Liver (tissue), 9 donors: Measurements from ENCODE around the gene DMC1. TPM values are rescaled to one million over a fixed set of nuclear protein-coding genes. Genes with fewer than 3 reads are reported as not detected.

Source experiments
- DNase-seq: peaks from one replicate; pipeline ENCODE4 v3.0.0-alpha.2; 2017; ENCODE audit warnings: low spot score
- H3K27ac ChIP-seq, 2 donors: one replicate each; pipeline ENCODE4 v1.7.0; 2013; ENCODE audit warnings: inconsistent platforms in 2 of 2, low read length in 2 of 2, control low read depth in 1 of 2, low read depth in 1 of 2, mild to moderate bottlenecking in 1 of 2
- H3K27me3 ChIP-seq, 4 donors: one replicate each; pipeline versions ENCODE4 v1.6.1 to v1.7.0; 2013; ENCODE audit warnings: low read length in 3 of 4, inconsistent platforms in 1 of 4, mild to moderate bottlenecking in 1 of 4, moderate library complexity in 1 of 4; ENCODE audit not compliant: control insufficient read depth in 4 of 4, insufficient read depth in 4 of 4
- H3K36me3 ChIP-seq, 4 donors: one replicate each; pipeline versions ENCODE4 v1.6.1 to v1.7.0; 2013; ENCODE audit warnings: low read length in 3 of 4, mild to moderate bottlenecking in 3 of 4, low read depth in 1 of 4, moderate library complexity in 1 of 4; ENCODE audit not compliant: control insufficient read depth in 4 of 4, insufficient read depth in 3 of 4
- H3K4me1 ChIP-seq, 4 donors: one replicate each; pipeline versions ENCODE4 v1.6.1 to v1.7.0; 2013; ENCODE audit warnings: low read length in 3 of 4, mild to moderate bottlenecking in 3 of 4, moderate library complexity in 1 of 4; ENCODE audit not compliant: control insufficient read depth in 4 of 4, insufficient read depth in 4 of 4
- H3K4me3 ChIP-seq, 3 donors: one replicate each; pipeline versions ENCODE4 v1.6.1 to v1.7.0; 2013; ENCODE audit warnings: low read length in 3 of 3, control low read depth in 1 of 3, low read depth in 1 of 3, mild to moderate bottlenecking in 1 of 3
- H3K9ac ChIP-seq, 2 donors: one replicate each; pipeline ENCODE4 v1.7.0; 2013; ENCODE audit warnings: low read length in 2 of 2, mild to moderate bottlenecking in 2 of 2, moderate library complexity in 2 of 2, control low read depth in 1 of 2, low read depth in 1 of 2
- H3K9me3 ChIP-seq, 4 donors: one replicate each; pipeline versions ENCODE4 v1.6.1 to v1.7.0; 2013; ENCODE audit warnings: low read length in 3 of 4; ENCODE audit not compliant: control insufficient read depth in 4 of 4
- ATF3 ChIP-seq: IDR thresholded peaks from 2 replicates; pipeline ENCODE4 v1.6.1; 2016; ENCODE audit warnings: antibody characterized with exemption
- CTCF ChIP-seq: fragments of 150-350 bp; IDR thresholded peaks from 2 replicates; pipeline ENCODE4 v1.5.1; 2017; ENCODE audit warnings: improper control_type of control experiment, low read depth, low read length; ENCODE audit not compliant: missing input control
- EGR1 ChIP-seq, 2 donors: IDR thresholded peaks; 2 replicates each; pipeline ENCODE4 v1.6.1; 2016 to 2018; ENCODE audit warnings: antibody characterized with exemption in 2 of 2, low read depth in 2 of 2
- FOXA1 ChIP-seq: IDR thresholded peaks from 2 replicates; pipeline ENCODE4 v1.6.1; 2016; ENCODE audit warnings: antibody characterized with exemption
- FOXA2 ChIP-seq: IDR thresholded peaks from 2 replicates; pipeline ENCODE4 v1.6.1; 2016; ENCODE audit warnings: antibody characterized with exemption
- GABPA ChIP-seq, 2 donors: IDR thresholded peaks in 1 of 2; conservative IDR thresholded peaks in 1 of 2; 2 replicates each; pipeline ENCODE4 v1.6.1; 2016; ENCODE audit warnings: antibody characterized with exemption in 2 of 2, mild to moderate bottlenecking in 1 of 2, moderate library complexity in 1 of 2
- HNF4A ChIP-seq, 2 donors: conservative IDR thresholded peaks; 2 replicates each; pipeline ENCODE4 v1.6.1; 2016; ENCODE audit warnings: antibody characterized with exemption in 2 of 2, mild to moderate bottlenecking in 2 of 2
- HNF4G ChIP-seq: IDR thresholded peaks from 2 replicates; pipeline ENCODE4 v1.6.1; 2016; ENCODE audit warnings: antibody characterized with exemption
- JUND ChIP-seq, 2 donors: IDR thresholded peaks; 2 replicates each; pipeline ENCODE4 v1.6.1; 2016; ENCODE audit warnings: antibody characterized with exemption in 2 of 2
- MAX ChIP-seq: IDR thresholded peaks from 2 replicates; pipeline ENCODE4 v1.6.1; 2016; ENCODE audit warnings: antibody characterized with exemption
- NR2F2 ChIP-seq: IDR thresholded peaks from 2 replicates; pipeline ENCODE4 v1.6.1; 2016; ENCODE audit warnings: antibody characterized with exemption
- RAD21 ChIP-seq, 2 donors: IDR thresholded peaks; 2 replicates each; pipeline ENCODE4 v1.6.1; 2016; ENCODE audit warnings: antibody characterized with exemption in 2 of 2, mild to moderate bottlenecking in 2 of 2
- REST ChIP-seq: IDR thresholded peaks from 2 replicates; pipeline ENCODE4 v1.6.1; 2016; ENCODE audit warnings: antibody characterized with exemption, mild to moderate bottlenecking
- RXRA ChIP-seq, 2 donors: IDR thresholded peaks; 2 replicates each; pipeline ENCODE4 v1.6.1; 2017 to 2018; ENCODE audit warnings: antibody characterized with exemption in 2 of 2, mild to moderate bottlenecking in 1 of 2
- SP1 ChIP-seq: IDR thresholded peaks from 2 replicates; pipeline ENCODE4 v1.6.1; 2018; ENCODE audit warnings: antibody characterized with exemption, mild to moderate bottlenecking
- TAF1 ChIP-seq: conservative IDR thresholded peaks from 2 replicates; pipeline ENCODE4 v1.6.1; 2016; ENCODE audit warnings: antibody characterized with exemption, mild to moderate bottlenecking
- YY1 ChIP-seq: IDR thresholded peaks from 2 replicates; pipeline ENCODE4 v1.6.1; 2016; ENCODE audit warnings: antibody characterized with exemption, mild to moderate bottlenecking
- ZBTB33 ChIP-seq: IDR thresholded peaks from 2 replicates; pipeline ENCODE4 v1.6.1; 2016; ENCODE audit warnings: antibody characterized with exemption
- WGBS: extraction: QIAGEN DNeasy Blood & Tissue Kit; methylation state at CpG from one replicate; pipeline ENCODE4 v1.1.7; 2013; 5-methylcytosine and 5-hydroxymethylcytosine counted together
- polyA plus RNA-seq, 2 donors: library from polyadenylated mRNA; stranded (reverse) in 1 of 2; unstranded in 1 of 2; fragments of 200-250 nt in 1 of 2; fragments of >200 nt in 1 of 2; fragmentation: Nextera tagmentation in 1 of 2; extraction: Ambion mirVana in 1 of 2; gene quantifications; one replicate each; pipeline versions ENCODE4 v1.2.1 to v1.2.3, GENCODE V29; 2013 to 2015
- total RNA-seq, 2 donors: library from RNA; depleted of rRNA; stranded (reverse); fragments of >200 nt; gene quantifications; one replicate each; pipeline ENCODE4 v1.2.3, GENCODE V29; 2014
- donor health status: healthy.
- donor health status: healthy.
- donor health status: healthy.
- donor health status: healthy.
- donor health status: healthy.

Gene DMC1
- total and polyA plus RNA-seq, 4 donors = 0.25 to 6.8 (median 1.1) TPM; not detected in 1

- TF ChIP-seq MAX (no peak), SP1 (no peak), FOXA1 (no peak), HNF4G (no peak), HNF4A (conservative IDR thresholded peaks at IDR 0.05) (no peak), CTCF (no peak), GABPA (IDR thresholded peaks at IDR 0.05 in 1 of 2, conservative IDR thresholded peaks at IDR 0.05 in 1 of 2) (no peak), NR2F2 (no peak), ATF3 (no peak), REST (no peak), FOXA2 (no peak), ZBTB33 (no peak), RAD21 (IDR thresholded peaks at IDR 0.05) (no peak), TAF1 (no peak), JUND (IDR thresholded peaks at IDR 0.05) (no peak), EGR1 (IDR thresholded peaks at IDR 0.05; ENCODE audit: low read depth in 2 of 2) (no peak), YY1 (no peak), RXRA (IDR thresholded peaks at IDR 0.05) (no peak)
- no peak overlapping the region for H3K9ac ChIP-seq
- DNase-seq = no peak
These were observed 44.5 kb upstream of the DMC1 start for GRCh38 chr22:38614332-38615063.

More at GRCh38 chr22:38614332-38615063, 44.5 kb upstream of the DMC1 start:
- H3K9me3 ChIP-seq = no peaks in the 10 kb centered on the region
- H3K27ac ChIP-seq = no peak overlapping the region
- no peaks in the 10 kb centered on the region for H3K36me3 ChIP-seq
- WGBS = 58% methylated on average over 4 of the region's 4 CpGs
- H3K4me1 ChIP-seq = peaks cover 0 to 11% (median 6%) of the 10 kb centered on the region in 4 donors
- no peak overlapping the region for H3K4me3 ChIP-seq
- H3K27me3 ChIP-seq = no peaks in the 10 kb centered on the region
